Effector CD8-positive, alpha-beta T cell (primary cell): Measurements from ENCODE around the gene SPHK1.

ENCODE experiments used
- DNase-seq: peaks from one replicate; lab custom pipeline; 2025; lab: John Stamatoyannopoulos, UW

Gene SPHK1

GRCh38 chr17:76384987-76385891 lies 830 bp downstream of the SPHK1 start:
- DNase-seq, result no peak

GRCh38 chr17:76385892-76386786 lies 1.7 kb downstream of the SPHK1 start:
- peak; percentile 71 for DNase-seq

GRCh38 chr17:76386966-76387765 lies 2.8 kb downstream of the SPHK1 start:
- DNase-seq, result no peak

GRCh38 chr17:76388966-76389888 lies 4.8 kb downstream of the SPHK1 start:
- no peak for DNase-seq

- DNase-seq, result no peak
Observed at GRCh38 chr17:76390003-76390421, 5.6 kb downstream of the SPHK1 start.

- DNase-seq, result no peak
Observed at GRCh38 chr17:76391200-76391715, 6.8 kb downstream of the SPHK1 start.

- no peak for DNase-seq
Observed at GRCh38 chr17:76394166-76394565, 9.8 kb downstream of the SPHK1 start.

GRCh38 chr17:76395980-76396379 lies 11.6 kb downstream of the SPHK1 start:
- no peak for DNase-seq

GRCh38 chr17:76397184-76397583 lies 12.8 kb downstream of the SPHK1 start:
- no peak for DNase-seq

- DNase-seq, result peak; percentile 77
Observed at GRCh38 chr17:76397687-76398522, 13.5 kb downstream of the SPHK1 start.

- DNase-seq, result no peak
Observed at GRCh38 chr17:76398523-76399174, 14.2 kb downstream of the SPHK1 start.

GRCh38 chr17:76399175-76400172 lies 15.1 kb downstream of the SPHK1 start:
- DNase-seq, result no peak

GRCh38 chr17:76402711-76403110 lies 18.3 kb downstream of the SPHK1 start:
- no peak for DNase-seq

GRCh38 chr17:76404256-76404655 lies 19.8 kb downstream of the SPHK1 start:
- no peak for DNase-seq

- no peak for DNase-seq
Observed at GRCh38 chr17:76404976-76405563, 20.7 kb downstream of the SPHK1 start.

- DNase-seq, result no peak
Observed at GRCh38 chr17:76405607-76405966, 21.2 kb downstream of the SPHK1 start.

GRCh38 chr17:76405967-76406647 lies 21.7 kb downstream of the SPHK1 start:
- DNase-seq, result no peak
